GM12878 (cell line): ENCODE data around the gene SLC6A17. TPM values are rescaled to one million over a fixed set of nuclear protein-coding genes. Genes with fewer than 3 reads are reported as not detected.

ENCODE experiments used
- CHD1 ChIP-seq: IDR thresholded peaks from 2 replicates; pipeline ENCODE4 v1.6.1; 2012; ENCODE audit warnings: low read depth, low read length, improper control_type of control experiment
- ETV6 ChIP-seq, 2 experiments: fragments of 450-650 bp in 1 of 2; IDR thresholded peaks in 1 of 2; conservative IDR thresholded peaks in 1 of 2; 2 replicates each; pipeline ENCODE4 v1.6.1; 2014; ENCODE audit warnings: antibody characterized with exemption in 1 of 2, borderline replicate concordance in 1 of 2, low read depth in 1 of 2, mild to moderate bottlenecking in 1 of 2, moderate library complexity in 1 of 2
- EZH2 ChIP-seq: IDR thresholded peaks from 2 replicates; pipeline ENCODE4 v1.6.1; 2012; ENCODE audit warnings: low read depth, mild to moderate bottlenecking, control low read depth, inconsistent platforms, low read length, borderline replicate concordance; ENCODE audit not compliant: control insufficient read depth
- IKZF2 ChIP-seq, 2 experiments: fragments of 450-650 bp; IDR thresholded peaks; 2 replicates each; pipeline ENCODE4 v1.6.1; 2017; ENCODE audit warnings: mild to moderate bottlenecking in 2 of 2, moderate library complexity in 2 of 2
- MTA2 ChIP-seq: fragments of 450-650 bp; IDR thresholded peaks from 2 replicates; pipeline ENCODE4 v1.6.1; 2016; ENCODE audit warnings: low read depth, mild to moderate bottlenecking, moderate library complexity
- RAD51 ChIP-seq: fragments of 450-650 bp; IDR thresholded peaks from 2 replicates; pipeline ENCODE4 v1.6.1; 2016; ENCODE audit warnings: moderate library complexity, mild to moderate bottlenecking, inconsistent platforms
- SRF ChIP-seq, 2 experiments: IDR thresholded peaks; 2 replicates each; pipeline ENCODE4 v1.6.1; 2011; ENCODE audit warnings: low read depth in 2 of 2, low read length in 2 of 2, mild to moderate bottlenecking in 1 of 2, moderate library complexity in 1 of 2
- YY1 ChIP-seq: IDR thresholded peaks from 2 replicates; pipeline ENCODE4 v1.6.1; 2011; ENCODE audit warnings: low read depth, mild to moderate bottlenecking, low read length
- ZNF207 ChIP-seq: fragments of 450-650 bp; IDR thresholded peaks from 2 replicates; pipeline ENCODE4 v1.6.1; 2014; ENCODE audit warnings: antibody characterized with exemption, mild to moderate bottlenecking, borderline replicate concordance
- ZNF24 ChIP-seq: fragments of 450-650 bp; IDR thresholded peaks from 2 replicates; pipeline ENCODE4 v1.6.1; 2017; ENCODE audit warnings: antibody characterized with exemption, mild to moderate bottlenecking
- ZNF622 ChIP-seq: fragments of 450-650 bp; IDR thresholded peaks from 2 replicates; pipeline ENCODE4 v1.6.1; 2017; ENCODE audit warnings: mild to moderate bottlenecking, inconsistent platforms
- ZSCAN29 ChIP-seq: fragments of 450-650 bp; IDR thresholded peaks from 2 replicates; pipeline ENCODE4 v1.6.1; 2017; ENCODE audit warnings: mild to moderate bottlenecking, moderate library complexity
- ZZZ3 ChIP-seq: IDR thresholded peaks from 2 replicates; pipeline ENCODE4 v1.6.1; 2011; ENCODE audit warnings: low read depth; ENCODE audit not compliant: control insufficient read depth, insufficient read length
- polyA plus RNA-seq, 11 experiments: library from polyadenylated mRNA; depleted of rRNA in 4 of 11; unstranded in 6 of 11; stranded (reverse) in 5 of 11; fragments of >200 nt; fragmentation: Nextera tagmentation in 4 of 11; fragmentation: Illumina TruSeq in 1 of 11; extraction: Ambion mirVana in 4 of 11; extraction: Trizol in 1 of 11; gene quantifications; 1 replicate in 1 of 11; 2 replicates in 10 of 11; pipeline versions ENCODE4 v1.2.1 to v1.2.3, GENCODE V29; 2011 to 2016; ENCODE audit warnings: inconsistent platforms in 2 of 11, missing spikeins in 2 of 11, low read depth in 1 of 11
- total RNA-seq, 4 experiments: library from RNA; depleted of rRNA in 3 of 4; stranded (reverse); fragments of >200 nt in 3 of 4; fragmentation: Illumina TruSeq in 1 of 4; extraction: Trizol in 1 of 4; gene quantifications; 2 replicates each; pipeline versions ENCODE4 v1.2.1 to v1.2.3, GENCODE V29; 2013 to 2021
- TF ChIP-seq, protein P1 (sequence below): IDR thresholded peaks from 2 replicates; pipeline ENCODE4 v1.6.1; 2012; ENCODE audit warnings: improper control_type of control experiment, low read depth, low read length; ENCODE audit not compliant: insufficient replicate concordance
- TF ChIP-seq, protein P2 (sequence below): fragments of 450-650 bp; formaldehyde crosslinking; IDR thresholded peaks from 2 replicates; pipeline ENCODE4 v1.5.0; 2022; ENCODE audit warnings: mild to moderate bottlenecking, missing genetic modification characterization
- TF ChIP-seq, protein P3 (sequence below): fragments of 450-650 bp; IDR thresholded peaks from 2 replicates; pipeline ENCODE4 v1.6.1; 2018; ENCODE audit warnings: mild to moderate bottlenecking, low read depth, moderate library complexity; ENCODE audit not compliant: partially characterized antibody

SLC6A17 gene
- total and polyA plus RNA-seq, 10 of the 15 experiments (the other 5 are each of a cell fraction or from before 2014, with no cell fraction given): not detected

DNA sequence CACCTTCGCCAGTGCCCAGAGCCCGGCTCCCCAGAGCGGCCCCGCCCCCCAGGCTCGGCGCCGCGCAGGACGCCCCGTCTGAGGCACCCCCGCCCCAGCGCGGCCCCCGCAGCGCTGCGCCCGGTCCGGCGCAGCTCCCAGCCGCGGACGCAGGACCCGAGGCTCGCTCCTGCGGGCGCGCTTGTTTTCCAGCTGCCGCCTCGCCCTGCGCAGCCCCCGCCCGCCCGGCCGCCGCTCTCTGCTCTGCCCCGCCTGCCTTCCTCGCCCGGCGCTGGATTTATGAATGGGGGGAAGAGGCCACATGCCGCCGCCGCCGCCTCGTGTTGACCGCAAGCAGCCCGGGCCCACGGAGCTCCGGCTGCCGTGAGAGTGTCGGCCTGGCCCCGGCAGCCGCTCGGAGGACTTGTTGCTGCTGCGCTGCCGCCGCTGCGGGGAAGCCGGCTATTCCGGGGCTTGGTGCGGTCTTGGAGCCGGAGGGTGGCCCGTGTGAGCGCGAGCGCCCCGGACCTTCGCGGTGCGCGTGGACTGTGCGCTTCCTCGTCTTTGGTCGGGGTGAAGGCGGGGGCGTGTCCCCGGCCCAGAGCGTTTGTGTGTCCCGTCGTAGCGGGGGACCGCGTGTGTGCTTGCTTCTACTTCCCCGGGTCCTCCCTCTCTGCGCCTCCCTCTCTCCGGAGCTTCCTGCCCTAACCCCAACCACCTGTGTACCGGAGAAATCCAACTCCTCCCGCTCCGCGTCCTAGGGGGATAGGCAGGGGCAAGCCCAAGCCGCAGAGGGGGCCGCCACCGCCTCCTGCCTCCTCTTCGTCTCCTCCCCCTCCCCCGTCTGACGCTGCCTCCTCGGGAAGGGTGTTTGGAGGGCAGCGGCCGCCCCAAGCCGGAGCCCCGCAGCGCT, 60.6 kb downstream of the SLC6A17 start (continued):
- TF ChIP-seq, protein P1, sequence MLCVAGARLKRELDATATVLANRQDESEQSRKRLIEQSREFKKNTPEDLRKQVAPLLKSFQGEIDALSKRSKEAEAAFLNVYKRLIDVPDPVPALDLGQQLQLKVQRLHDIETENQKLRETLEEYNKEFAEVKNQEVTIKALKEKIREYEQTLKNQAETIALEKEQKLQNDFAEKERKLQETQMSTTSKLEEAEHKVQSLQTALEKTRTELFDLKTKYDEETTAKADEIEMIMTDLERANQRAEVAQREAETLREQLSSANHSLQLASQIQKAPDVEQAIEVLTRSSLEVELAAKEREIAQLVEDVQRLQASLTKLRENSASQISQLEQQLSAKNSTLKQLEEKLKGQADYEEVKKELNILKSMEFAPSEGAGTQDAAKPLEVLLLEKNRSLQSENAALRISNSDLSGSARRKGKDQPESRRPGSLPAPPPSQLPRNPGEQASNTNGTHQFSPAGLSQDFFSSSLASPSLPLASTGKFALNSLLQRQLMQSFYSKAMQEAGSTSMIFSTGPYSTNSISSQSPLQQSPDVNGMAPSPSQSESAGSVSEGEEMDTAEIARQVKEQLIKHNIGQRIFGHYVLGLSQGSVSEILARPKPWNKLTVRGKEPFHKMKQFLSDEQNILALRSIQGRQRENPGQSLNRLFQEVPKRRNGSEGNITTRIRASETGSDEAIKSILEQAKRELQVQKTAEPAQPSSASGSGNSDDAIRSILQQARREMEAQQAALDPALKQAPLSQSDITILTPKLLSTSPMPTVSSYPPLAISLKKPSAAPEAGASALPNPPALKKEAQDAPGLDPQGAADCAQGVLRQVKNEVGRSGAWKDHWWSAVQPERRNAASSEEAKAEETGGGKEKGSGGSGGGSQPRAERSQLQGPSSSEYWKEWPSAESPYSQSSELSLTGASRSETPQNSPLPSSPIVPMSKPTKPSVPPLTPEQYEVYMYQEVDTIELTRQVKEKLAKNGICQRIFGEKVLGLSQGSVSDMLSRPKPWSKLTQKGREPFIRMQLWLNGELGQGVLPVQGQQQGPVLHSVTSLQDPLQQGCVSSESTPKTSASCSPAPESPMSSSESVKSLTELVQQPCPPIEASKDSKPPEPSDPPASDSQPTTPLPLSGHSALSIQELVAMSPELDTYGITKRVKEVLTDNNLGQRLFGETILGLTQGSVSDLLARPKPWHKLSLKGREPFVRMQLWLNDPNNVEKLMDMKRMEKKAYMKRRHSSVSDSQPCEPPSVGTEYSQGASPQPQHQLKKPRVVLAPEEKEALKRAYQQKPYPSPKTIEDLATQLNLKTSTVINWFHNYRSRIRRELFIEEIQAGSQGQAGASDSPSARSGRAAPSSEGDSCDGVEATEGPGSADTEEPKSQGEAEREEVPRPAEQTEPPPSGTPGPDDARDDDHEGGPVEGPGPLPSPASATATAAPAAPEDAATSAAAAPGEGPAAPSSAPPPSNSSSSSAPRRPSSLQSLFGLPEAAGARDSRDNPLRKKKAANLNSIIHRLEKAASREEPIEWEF: no peak
- TF ChIP-seq, protein P2, sequence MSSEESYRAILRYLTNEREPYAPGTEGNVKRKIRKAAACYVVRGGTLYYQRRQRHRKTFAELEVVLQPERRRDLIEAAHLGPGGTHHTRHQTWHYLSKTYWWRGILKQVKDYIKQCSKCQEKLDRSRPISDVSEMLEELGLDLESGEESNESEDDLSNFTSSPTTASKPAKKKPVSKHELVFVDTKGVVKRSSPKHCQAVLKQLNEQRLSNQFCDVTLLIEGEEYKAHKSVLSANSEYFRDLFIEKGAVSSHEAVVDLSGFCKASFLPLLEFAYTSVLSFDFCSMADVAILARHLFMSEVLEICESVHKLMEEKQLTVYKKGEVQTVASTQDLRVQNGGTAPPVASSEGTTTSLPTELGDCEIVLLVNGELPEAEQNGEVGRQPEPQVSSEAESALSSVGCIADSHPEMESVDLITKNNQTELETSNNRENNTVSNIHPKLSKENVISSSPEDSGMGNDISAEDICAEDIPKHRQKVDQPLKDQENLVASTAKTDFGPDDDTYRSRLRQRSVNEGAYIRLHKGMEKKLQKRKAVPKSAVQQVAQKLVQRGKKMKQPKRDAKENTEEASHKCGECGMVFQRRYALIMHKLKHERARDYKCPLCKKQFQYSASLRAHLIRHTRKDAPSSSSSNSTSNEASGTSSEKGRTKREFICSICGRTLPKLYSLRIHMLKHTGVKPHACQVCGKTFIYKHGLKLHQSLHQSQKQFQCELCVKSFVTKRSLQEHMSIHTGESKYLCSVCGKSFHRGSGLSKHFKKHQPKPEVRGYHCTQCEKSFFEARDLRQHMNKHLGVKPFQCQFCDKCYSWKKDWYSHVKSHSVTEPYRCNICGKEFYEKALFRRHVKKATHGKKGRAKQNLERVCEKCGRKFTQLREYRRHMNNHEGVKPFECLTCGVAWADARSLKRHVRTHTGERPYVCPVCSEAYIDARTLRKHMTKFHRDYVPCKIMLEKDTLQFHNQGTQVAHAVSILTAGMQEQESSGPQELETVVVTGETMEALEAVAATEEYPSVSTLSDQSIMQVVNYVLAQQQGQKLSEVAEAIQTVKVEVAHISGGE (CRISPR knock-in tag): no peak
- no peak for TF ChIP-seq ZNF622
- TF ChIP-seq IKZF2 (IDR thresholded peaks at IDR 0.05): 0 out of 4 replicates have a peak, but pooled peaks of 1 of the 2 experiments have one; percentile 17
- TF ChIP-seq, protein P3, sequence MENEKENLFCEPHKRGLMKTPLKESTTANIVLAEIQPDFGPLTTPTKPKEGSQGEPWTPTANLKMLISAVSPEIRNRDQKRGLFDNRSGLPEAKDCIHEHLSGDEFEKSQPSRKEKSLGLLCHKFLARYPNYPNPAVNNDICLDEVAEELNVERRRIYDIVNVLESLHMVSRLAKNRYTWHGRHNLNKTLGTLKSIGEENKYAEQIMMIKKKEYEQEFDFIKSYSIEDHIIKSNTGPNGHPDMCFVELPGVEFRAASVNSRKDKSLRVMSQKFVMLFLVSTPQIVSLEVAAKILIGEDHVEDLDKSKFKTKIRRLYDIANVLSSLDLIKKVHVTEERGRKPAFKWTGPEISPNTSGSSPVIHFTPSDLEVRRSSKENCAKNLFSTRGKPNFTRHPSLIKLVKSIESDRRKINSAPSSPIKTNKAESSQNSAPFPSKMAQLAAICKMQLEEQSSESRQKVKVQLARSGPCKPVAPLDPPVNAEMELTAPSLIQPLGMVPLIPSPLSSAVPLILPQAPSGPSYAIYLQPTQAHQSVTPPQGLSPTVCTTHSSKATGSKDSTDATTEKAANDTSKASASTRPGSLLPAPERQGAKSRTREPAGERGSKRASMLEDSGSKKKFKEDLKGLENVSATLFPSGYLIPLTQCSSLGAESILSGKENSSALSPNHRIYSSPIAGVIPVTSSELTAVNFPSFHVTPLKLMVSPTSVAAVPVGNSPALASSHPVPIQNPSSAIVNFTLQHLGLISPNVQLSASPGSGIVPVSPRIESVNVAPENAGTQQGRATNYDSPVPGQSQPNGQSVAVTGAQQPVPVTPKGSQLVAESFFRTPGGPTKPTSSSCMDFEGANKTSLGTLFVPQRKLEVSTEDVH: no peak
- no peak for TF ChIP-seq RAD51
- no peak for TF ChIP-seq ZNF24
- TF ChIP-seq YY1: no peak
- no peak for TF ChIP-seq ZNF207
- no peak for TF ChIP-seq MTA2
- TF ChIP-seq CHD1: no peak
- TF ChIP-seq EZH2: 0 out of 2 replicates have a peak, but pooled peaks have one; percentile 65
- TF ChIP-seq ZSCAN29: peak; percentile 92
- no peak for TF ChIP-seq SRF (IDR thresholded peaks at IDR 0.05; ENCODE audit: low read depth in 2 of 2, low read length in 2 of 2)
- TF ChIP-seq ZZZ3: no peak
- TF ChIP-seq ETV6 (conservative IDR thresholded peaks at IDR 0.05 in 1 of 2, IDR thresholded peaks at IDR 0.05 in 1 of 2; ENCODE audit: borderline replicate concordance in 1 of 2, low read depth in 1 of 2): no peak
